Amniotic stem cell (primary cell): ENCODE results near the gene FLT3LG.

ENCODE experiments used
- DNase-seq: peaks from one replicate; lab custom pipeline; 2025; lab: John Stamatoyannopoulos, UW

The FLT3LG gene

DNA sequence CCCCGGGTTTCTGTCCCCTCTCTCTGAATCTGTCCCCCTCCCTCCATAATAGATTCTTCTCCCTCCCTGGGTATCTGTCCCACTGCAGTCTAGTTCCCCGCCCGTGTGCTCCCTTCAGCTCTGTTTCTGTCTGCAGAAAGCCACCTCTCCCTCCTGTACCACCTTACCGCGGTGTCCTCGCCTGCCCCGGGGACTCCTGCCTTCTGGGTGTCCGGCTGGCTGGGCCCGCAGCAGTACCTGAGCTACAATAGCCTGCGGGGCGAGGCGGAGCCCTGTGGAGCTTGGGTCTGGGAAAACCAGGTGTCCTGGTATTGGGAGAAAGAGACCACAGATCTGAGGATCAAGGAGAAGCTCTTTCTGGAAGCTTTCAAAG lies 39.7 kb downstream of the FLT3LG start:
- no peak for DNase-seq

- DNase-seq: no peak
Observed at GRCh38 chr19:49514151-49514550, 40.1 kb downstream of the FLT3LG start.

GRCh38 chr19:49515767-49516166 lies 41.8 kb downstream of the FLT3LG start:
- no peak for DNase-seq

- DNase-seq: no peak
Observed at GRCh38 chr19:49518033-49518432, 44.0 kb downstream of the FLT3LG start.

GRCh38 chr19:49520705-49521319 lies 46.8 kb downstream of the FLT3LG start:
- DNase-seq: no peak

- no peak for DNase-seq
Observed at GRCh38 chr19:49524812-49525455, 50.9 kb downstream of the FLT3LG start.

DNA sequence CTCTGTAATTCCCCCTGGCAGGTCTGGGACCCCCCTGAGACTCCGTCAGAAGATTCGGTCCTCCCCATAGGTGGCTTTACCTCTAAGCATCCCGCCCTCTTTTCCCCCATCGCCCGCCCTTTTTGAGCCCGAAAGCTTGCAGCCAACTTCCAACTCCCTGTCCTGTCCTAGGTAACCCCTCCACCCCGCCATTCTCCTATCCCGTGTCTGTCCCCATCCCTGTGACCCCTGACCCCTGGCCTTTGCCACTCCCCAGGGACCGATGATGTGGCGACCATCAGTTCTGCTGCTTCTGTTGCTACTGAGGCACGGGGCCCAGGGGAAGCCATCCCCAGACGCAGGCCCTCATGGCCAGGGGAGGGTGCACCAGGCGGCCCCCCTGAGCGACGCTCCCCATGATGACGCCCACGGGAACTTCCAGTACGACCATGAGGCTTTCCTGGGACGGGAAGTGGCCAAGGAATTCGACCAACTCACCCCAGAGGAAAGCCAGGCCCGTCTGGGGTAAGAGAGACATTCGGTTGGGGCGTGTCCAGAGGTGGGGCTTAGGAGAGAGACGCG lies 54.3 kb downstream of the FLT3LG start:
- DNase-seq: peak; percentile 31

GRCh38 chr19:49530708-49531107 lies 56.7 kb downstream of the FLT3LG start:
- DNase-seq: no peak

DNA sequence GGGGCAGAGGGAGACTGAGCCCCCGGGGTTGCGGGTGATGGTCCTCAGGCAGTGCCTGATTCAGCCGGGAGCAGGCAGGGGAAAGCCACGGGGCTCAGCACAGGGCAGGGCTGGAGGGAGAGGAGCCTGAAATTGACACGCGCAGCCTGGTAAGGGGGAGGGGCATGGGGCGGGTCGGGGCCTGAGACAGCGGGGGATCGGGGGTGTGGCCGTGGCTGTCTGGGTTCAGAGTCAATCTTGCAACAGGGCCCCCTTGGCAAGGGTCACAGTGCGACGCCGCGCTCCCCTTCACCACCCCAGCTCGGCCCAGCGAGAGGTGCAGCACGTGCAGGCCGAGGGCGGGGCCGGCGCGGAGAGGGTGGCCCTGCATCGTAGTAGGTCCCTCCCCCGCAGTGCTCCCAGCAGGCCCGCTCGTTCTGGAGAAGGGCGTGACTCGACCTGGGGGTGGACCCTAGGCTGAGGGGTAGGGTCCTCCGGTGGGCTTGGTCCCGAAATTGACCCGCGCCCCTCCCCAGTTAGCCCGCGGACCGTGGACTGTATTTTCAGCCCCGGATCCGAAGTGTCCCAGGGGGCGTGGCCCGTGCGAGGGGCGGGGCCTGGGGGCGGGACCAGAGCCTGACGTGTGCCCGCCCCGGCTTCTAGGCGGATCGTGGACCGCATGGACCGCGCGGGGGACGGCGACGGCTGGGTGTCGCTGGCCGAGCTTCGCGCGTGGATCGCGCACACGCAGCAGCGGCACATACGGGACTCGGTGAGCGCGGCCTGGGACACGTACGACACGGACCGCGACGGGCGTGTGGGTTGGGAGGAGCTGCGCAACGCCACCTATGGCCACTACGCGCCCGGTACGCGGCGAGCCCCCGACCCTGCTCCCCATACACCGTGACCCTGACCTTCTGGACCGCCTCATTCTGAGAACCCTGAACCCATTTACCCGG lies 59.8 kb downstream of the FLT3LG start:
- no peak for DNase-seq

DNA sequence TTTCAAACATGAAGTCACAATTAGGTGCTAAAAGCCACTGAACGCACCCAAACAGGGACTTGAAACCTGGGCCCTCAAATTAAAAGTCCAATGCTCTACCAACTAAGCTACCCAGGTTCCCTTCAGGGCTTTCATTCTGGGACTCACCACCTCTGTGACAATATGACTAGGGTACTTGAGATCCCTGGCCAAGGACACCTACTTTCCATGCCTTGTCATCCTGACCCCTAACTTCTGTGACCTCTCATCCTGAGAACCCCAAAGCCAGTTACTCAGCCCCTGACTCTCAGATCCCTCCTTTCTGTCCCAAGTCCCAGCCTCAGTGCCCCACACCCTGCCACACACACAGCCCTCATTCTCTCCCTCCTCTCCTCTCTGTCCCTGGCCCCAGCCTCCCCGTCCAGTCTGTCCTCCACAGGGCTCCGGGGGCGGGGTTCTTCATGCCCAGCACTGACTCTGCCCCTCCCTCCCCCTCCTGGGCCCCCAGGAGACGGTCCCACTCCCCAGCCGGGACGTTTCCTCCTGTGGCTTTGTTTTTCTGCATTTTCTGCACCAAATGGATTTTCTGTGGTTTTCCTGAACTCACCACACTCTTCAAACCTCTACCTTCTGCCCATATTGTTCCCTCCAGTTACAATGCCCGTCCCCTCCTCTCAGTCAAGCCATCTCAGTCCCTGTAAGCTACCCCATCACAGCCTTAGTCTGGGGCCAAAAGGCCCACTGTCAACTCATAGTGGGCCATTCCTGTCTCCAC lies 60.8 kb downstream of the FLT3LG start:
- no peak for DNase-seq
